HG03460 (cell line): ENCODE measurements around the gene TAL1.
"Not testable (repeated sequence)": the region's sequence is repeated elsewhere in the genome, so short reads cannot be mapped to it uniquely, and the experiment has no call there.

Experiments used
- ATAC-seq: cut with Tn5 transposase; IDR thresholded peaks from one replicate; pipeline ENCODE4 v1.9.1; 2021; ENCODE audit not compliant: unreplicated experiment

The TAL1 gene

DNA sequence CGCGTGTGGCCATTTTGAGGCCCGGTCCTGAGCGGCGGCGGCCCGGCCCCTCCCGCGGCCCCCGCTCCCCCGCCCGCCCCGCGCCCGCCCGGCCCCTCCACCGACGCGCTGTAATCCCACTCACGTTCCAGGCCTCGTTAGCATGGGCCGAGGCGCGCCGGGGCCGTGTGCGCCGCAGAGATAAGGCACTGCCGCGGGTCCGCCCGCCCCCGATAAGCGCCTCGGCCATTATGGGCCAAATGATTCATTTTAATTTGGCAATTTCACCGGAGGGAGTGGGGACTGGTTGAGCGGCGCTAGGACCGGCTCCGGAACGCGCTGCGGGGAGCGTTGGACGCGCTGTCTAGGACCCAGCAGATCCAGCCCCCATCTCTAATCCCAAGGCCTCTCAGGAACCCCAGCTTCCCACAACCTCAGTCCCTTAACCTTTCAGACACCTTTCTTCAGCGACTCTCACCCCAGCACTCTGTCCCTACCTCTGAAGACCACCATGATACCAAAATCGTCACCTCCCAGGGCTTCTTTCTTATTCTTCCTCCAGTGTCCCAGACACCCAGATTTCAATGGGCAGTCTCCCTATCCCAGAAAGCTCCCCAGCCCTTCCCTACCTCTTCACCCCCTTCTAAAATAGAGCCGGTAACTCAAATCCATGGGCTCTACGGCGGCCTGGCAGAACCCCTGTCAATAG, at the start of gene TAL1:
TAL1 (minus strand) TSS at position 39 of the 688 bp plus-strand sequence. CDS start 6,337 bp downstream, outside the sequence.
- no peak for ATAC-seq

DNA sequence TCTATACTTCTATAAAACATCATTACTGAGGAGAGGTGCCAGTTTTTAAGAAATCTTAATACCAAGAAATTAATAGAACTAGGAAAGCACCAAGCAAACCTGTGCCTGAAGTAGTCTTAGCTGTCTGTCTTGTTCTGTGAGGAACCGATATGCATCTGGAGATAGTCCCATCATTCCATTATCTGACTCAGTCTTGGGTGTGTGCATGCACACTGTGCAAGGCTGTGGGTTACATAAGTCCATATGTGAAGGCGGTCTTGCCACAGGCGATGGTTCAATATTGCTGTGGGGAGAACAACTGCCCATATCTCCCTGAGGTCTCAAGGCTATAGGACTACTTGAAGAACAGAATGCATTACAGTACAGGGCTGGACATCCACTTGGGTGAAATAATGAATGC, 48.1 kb upstream of the TAL1 start:
- ATAC-seq: no peak

DNA sequence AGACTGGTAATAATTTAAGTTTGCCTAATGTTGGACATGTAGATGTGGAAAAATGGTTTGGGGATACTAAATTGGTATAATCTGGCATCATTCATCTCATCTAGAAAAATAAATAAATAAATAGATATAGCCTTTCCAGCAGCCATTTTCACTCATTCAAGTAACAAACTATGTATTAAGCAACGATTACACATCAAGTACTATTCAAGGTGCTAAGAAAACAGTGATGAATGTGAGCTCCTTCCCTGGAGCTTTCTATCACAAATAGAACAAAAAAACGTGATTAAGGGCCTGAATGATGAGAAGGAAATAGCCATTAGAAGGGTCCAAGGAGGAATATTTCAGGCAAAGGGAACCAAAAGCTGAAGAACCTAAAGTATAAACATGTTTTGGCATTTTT, 44.8 kb upstream of the TAL1 start:
- no peak for ATAC-seq

DNA sequence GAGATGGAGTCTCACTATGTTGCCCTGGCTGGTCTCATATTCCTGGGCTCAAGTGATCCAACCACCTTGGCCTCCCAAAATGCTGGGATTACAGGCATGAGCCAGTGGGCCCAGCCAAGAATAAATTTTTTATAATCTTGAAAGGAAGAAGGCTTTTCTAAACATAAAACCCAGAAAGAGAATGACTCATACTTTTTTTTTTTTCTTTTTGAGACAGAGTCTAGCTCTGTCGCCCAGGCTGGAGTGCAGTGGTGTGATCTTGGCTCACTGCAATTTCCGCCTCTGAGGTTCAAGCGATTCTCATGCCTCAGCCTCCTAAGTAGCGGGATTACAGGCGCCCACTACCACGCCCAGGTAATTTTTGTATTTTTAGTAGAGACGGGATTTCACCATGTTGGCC, 43.8 kb upstream of the TAL1 start:
- ATAC-seq: not testable (repeated sequence)

DNA sequence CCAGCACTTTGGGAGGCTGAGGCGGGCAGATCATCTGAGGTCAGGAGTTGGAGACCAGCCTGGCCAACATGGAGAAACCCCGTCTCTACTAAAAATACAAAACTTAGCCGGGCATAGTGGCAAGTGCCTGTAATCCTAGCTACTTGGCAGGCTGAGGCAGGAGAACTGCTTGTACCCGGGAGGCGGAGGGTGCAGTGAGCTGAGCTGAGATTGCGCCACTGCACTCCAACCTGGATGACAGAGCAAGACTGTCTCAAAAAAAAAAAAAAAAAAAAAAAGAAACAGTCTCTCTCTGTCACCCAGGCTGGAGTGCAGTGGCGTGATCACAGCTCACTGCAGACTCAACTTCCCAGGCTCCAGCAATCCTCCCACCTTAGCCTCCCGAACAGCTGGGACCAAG, 33.5 kb upstream of the TAL1 start:
- not testable (repeated sequence) for ATAC-seq

DNA sequence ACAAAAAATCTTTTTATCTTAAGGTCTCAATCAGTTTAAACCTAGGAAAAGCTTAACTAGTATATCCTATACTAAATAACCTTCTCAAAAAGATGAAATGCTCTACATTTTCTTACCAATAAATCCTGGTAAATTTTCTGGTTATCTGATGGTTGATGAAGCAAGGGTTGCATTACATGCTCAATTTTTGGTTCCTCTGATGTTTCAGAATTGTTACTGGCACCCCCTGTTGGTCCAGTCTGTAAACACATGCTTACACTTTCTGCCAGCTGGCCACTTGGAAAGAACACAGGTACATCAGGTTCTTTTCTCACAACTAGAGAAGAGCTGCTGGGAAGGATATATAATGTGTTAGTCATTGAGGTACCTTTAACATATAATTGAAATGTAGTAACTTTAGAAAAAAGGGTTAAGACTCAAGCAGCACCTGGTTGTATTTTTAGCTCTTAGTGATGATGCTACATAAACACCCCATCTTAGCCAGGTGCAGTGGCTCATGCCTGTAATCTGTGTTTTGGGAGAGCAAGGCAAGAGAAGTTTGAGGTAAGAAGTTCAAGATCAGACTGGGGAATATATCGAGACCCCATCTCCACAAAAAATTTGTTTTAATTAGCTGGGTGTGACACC, 30.9 kb upstream of the TAL1 start:
- ATAC-seq: no peak

DNA sequence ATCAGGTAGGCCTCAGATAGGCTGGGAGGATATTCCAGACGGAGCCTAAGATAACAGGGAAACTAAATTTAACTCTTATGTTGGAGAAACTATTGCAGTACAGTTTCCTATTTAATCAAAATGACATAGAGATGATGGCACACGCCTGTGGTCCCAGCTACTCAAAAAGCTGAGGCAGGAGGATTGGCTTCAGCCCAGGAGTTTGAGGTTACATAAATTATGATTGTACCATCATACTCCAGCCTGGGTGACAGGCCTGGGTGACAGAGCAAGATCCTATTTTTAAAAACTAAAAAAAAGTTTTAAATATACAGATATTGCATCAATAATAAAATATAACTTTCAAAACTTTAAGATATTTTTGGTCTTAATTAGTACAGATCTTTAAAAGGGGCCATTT, 25.2 kb upstream of the TAL1 start:
- no peak for ATAC-seq

DNA sequence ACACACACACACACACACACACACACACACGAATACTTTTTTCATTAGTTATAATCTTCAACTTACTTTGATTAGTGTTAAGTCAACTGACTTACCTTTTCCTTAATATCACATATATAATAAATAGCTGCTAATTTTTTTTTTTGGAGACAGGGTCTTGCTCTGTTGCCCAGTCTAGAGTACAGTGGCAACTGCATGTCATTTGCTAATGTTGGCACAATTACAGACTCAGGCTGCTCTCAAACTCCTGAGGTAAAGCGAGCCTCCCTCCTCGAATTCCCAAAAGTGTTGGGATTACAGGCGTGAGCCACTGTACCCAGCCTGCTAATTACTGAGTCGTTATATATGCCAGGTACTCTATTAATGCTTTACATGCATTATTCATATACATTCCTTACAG, 20.8 kb upstream of the TAL1 start:
- ATAC-seq: no peak

DNA sequence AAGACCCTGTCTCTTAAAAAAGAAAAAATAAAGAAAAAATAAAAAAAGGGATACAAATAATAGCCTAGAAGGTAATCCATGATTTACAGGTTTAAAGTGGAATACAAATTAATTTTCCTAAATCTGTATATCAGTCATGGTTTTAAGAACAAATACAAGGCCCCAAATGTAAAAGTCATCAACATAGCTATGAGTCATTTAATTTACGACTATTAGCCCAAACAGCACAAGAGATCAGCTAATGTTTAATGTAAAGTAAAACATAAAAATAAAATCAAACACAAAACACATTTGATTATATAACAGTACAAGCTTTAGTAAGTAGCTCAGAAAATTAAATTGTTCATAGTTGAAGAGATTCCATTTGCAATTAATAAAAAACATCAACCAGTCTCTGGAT, 20.3 kb upstream of the TAL1 start:
- no peak for ATAC-seq

DNA sequence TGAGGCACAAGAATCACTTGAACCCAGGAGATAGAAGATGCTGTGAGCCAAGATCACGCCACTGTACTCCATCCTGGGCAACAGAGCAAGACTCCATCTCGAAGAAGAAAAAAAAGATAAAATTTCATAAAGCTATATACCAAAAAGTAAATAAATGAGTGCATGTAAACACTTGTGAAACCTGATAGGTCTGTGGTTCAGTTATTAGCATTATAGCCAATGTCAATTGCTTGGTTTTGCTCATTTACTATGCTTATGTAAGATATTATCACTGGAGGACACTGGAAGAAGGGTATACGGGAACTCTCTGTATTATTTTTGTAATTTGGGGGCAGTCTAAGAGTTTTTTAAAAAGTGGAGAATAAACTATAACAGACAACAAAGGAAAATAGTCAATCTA, 17.7 kb upstream of the TAL1 start:
- ATAC-seq: no peak

DNA sequence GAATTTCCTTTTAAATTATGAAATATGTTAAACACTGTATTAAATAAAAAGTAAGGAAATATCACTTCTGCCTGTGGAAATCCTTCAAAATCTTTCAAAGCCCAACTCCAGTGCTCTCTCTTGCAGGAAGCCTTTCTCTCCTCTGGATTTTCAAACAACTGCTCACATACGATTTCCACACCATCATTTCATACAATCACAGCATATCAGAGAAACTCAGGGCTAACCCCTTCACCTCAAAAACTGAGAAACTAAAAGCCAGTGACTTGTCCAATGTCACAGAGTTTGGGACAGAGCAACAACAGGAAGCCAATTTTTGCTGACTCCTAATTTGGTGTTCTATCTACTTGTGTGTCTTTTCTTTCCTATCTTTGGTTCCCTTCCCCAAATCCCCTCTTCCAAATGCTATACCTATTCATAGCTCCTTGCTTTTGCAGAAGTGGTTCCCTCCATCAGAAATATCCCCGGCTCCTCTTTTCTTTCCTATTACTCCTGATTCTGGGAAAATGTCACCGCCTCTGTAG, 12.4 kb upstream of the TAL1 start:
- ATAC-seq: no peak

DNA sequence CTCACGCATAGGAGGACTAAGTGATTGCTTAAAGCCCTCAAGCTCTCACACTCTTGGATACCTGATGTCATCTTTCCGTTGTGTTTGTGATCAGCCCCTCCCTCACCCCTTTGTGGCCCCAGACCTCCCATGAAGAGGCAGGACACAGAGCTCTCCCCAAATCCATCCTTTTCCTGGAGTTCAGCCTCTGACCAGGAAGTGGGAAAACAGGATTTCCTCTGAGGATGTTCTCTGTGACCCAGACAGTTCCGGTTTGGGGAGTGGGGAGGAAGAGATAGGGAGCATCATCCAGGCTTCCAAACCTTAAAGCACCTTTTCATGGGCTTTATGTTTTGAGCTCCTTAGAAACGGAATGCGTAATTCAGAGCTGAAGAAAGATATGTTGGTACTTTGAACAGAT, 11.9 kb upstream of the TAL1 start:
- no peak for ATAC-seq

DNA sequence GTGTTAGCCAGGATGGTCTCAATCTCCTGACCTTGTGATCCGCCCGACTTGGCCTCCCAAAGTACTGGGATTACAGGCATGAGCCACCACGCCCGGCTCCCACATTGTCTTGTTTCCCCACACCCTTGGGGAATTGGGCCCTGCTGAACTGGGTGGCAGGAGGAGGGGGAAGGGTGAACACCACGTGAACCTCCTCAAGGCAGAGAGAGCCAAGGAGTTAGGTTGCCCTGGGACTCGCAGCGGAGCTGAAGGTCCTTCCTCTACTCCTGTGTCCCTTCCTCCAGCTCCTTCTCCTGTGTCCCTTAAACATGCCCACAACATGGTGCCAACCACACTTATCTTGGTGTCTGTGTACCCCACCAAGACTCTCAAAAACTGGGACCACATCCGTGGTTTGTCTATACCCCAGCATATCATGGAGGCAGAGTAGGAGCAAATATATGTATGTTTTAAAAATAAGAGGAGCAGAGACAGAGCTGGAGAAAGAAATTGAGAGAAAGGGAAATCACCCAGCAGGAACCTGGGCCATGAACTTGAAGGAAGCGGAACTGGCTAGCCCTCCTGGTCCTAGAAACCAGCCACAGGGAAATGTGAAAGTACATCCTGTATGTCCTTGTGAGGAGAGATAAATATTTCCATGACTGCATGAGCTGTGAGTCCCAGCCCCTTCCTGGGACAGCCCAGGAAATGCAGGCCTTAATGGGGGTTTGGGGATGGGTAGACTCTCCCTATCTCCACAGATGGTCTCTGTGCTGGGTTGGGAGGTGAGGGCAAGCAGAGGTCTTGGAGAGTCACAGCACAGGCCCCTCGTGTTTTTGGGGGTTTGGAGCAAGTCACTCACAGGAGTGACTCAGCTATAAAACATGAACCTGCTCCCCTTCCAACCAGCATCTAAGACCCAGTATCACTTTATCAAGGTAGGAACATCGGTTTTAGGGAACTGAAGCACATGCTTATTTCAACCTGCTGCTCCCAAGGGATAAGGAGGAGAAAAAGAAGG, 9.4 kb upstream of the TAL1 start:
- no peak for ATAC-seq

DNA sequence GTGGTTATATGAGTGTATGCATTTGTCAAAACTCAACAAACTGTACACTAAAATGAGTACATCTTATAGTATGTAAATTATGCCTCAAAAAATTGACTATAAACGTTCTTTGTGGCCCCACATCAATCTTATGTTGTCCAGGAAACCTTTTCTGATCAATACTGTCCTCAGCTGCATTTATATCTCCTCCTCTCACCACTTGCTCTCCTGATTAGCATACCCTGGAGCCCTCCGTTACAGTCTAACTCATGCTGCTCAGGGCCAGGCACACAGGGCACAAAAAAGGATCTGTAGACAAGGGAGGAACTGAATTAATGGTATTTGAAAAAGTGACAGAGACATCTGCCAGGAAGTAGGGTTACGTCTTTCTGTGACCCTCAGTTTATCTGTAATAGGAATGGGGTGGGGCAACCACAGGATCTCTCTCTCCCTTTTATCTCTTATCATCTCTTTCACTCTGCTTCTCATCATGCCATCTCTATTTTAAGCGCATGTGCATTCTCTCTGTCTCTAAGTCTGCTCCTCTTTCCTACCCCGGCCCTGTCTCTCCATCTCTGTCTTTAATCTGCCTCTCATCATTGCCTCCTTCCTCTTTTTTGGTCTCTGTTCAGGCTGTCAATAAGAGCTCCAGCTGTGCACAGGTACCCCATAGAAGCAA, 7.0 kb upstream of the TAL1 start:
- ATAC-seq: no peak

DNA sequence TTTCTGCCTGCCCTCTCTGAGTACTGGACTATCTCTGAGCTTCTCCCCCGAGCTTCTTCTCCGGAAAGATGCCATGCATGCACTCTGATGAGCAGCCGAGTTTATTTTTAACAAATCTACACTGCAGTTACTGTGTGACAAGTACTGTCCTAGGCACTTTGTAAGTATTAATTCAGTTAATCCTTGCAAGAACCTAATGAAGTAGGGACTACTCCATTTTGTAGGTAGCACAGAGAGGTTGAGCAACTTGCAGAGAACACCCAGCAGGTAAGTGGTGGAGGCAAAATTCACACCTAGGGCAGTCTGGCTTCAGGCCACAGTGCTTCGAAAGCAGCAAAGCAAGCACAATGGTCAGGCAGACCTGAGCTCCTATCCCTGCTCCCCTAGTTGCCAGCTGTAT, 3.8 kb upstream of the TAL1 start:
- no peak for ATAC-seq

DNA sequence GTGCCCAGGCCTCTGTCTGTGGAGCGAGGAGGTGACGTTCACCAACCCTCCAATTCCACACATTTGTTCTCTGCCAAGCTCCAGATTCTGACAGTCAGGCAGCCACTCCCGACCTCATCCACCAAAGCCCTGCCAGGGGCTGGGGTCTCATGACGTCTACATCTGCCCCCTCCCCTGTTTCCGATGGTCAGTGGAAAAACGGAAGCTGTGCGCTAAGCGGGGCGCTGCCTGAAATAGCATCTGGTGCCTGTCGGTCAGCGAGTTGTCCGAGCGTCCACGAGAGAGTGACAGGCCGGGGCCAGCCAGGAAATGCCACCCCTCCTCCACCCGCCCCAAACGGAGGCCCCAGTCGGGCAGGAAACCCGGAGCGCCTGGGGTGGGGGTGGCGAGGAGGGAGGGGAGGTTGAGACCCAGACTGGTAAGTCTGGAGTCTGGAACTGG, 3.2 kb upstream of the TAL1 start:
- ATAC-seq: no peak

DNA sequence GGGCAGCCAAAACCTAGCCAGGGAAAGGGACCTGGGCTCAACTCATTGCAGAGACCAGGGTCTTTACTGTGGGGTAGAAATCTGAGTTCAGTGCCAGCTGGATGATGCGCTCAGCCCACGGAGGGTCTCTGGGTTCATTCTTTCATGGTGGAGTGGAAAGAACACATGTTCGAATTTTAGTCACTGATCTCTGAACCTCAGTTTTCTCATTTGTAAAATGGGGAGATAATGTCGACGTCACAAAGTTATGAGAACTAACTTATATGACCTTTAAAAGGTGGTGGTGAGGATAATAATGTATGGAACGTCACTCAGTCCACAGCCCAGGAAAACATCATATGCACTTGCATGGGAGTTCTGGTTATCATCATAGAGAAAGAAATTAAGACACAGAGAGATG, 1.2 kb upstream of the TAL1 start:
- ATAC-seq: no peak

DNA sequence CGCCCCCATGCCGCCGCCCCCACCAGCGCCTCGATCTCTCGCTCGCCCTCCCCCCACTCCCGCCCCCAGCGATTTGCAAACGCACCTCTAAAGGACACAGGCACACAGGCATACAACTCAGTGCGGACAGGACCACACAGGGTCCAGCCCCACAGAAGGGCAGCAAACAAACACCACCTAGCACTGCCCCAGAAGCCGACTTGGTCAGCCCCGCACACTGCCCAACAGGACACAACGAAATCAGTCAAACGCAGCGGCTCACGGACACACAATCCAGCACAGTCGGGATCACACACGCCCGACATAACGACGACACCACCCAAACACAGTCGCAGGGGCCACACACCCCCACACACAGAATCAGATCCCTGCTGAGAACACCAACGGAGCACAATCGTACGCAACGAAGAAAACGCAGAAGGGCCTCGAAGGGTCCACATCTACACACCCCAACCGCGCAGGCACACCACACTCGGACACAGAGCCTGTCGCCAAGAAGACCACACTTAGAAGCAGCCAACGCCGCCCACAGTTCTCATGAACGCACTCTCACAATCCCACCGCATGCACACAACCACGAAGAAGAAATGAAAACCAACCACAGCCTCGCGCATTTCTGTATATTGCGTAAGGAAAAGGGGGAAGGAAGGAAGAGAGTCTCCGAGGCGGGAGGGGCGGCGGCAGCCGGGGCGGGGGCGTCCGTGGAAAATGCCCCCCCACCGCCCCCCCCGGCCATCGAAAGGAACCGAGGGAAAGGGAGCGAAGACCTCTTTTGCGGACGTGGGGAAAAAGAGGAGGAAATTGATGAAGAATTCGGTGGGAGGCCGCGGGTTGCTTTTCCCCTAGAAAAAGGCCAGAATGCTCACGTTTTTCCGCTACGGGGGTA, 481 bp downstream of the TAL1 start:
- ATAC-seq: no peak

DNA sequence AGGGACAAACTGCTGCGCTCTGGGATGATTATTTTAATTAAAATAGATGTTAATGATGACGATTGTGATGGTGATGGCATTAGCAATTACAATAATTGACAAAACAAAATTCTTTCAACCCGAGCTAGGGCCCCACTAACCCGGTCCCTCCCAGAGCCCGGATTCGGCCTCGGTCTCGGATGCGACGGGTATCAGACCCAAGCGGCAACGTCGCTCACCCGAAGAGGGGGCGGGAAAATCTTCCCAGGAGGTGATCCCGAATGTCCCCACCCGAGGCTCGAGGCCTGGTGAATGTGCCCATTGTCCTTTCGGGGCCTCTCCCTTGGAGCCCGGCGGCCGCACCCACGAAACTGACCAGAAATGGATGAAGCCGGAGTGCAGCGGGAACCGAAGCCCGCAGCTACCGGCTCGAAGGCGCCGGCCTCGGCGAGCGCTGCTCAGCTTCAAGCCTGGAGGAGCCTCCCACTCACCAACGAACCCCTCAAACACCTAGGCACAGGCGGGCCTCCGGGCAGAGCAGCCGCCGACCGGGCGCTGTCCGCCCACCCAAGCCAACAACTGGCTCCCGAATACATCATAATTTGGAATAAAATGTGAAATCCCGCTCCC, 1.2 kb downstream of the TAL1 start:
- ATAC-seq: no peak
